Measurements from ENCODE around the gene ZDHHC14.

DNA sequence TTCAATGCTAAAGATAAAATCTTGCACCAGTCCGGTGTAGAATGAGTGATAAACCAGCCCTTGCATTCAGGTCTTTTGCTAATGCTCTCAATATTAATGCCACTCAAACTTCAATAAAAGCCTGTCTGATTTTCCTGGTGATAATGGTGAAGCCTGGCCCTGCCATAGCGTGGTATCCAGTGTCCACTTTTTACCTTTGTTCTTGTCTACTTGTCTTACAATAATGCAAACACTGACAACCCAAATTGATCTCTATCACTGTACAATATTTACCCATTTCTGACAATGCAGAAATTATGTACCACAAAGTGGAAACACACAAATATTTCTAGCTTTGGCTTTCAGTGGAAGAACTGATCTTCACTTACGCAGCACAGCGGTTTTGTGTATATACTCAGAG lies 189.1 kb downstream of the ZDHHC14 start:
- TF ChIP-seq CTCF (IDR thresholded peaks at IDR 0.05), result no peak
- TF ChIP-seq POLR2AphosphoS5 (IDR thresholded peaks at IDR 0.05), result no peak
- no peak for TF ChIP-seq POLR2A (IDR thresholded peaks at IDR 0.05)
- no peak for TF ChIP-seq EP300 (IDR thresholded peaks at IDR 0.05)
